ENCODE measurements around the gene SLC9A7.

GRCh38 chrX:46770000-46770816 lies 11.3 kb upstream of the SLC9A7 start:
- no peak for TF ChIP-seq REST (IDR thresholded peaks at IDR 0.05; ENCODE audit: insufficient read depth in 1 of 2, low read depth in 2 of 2, low read length in 2 of 2)
- TF ChIP-seq SIN3A (IDR thresholded peaks at IDR 0.05; ENCODE audit: borderline replicate concordance, insufficient read depth, low read length), result no peak
- no peak for TF ChIP-seq POLR2AphosphoS5 (IDR thresholded peaks at IDR 0.05; ENCODE audit: low read depth, low read length)
- TF ChIP-seq TAF1 (IDR thresholded peaks at IDR 0.05; ENCODE audit: borderline replicate concordance, insufficient read depth, low read length), result no peak
- no peak for TF ChIP-seq FOXP2 (optimal IDR thresholded peaks at IDR 0.05; ENCODE audit: borderline replicate concordance, extremely low read depth, extremely low read length, insufficient read depth)
